ENCODE measurements around the gene SLC38A9. TPM values are rescaled to one million over a fixed set of nuclear protein-coding genes. Genes with fewer than 3 reads are reported as not detected.

The SLC38A9 gene
- total RNA-seq, 1 experiment from 2014 or later = 22.1 TPM

DNA sequence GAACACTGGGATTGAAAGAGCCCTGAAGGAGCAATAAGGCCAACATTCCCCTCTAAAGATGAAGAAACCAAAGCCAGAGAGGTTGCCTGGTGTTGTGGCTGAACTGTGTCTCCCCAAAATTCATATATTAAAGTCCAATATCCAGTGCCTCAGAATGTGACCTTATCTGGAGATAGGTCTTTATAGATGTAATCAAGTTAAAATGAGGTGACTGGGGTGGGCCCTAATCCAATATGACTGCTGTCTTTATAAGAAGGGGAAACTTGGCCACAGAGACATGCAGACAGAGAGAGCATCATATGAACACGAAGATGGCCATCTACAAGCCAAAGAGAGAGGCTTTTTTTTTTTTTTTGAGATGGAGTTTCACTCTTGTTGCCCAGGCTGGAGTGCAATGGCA is 110.5 kb downstream of the SLC38A9 start:
- Histone ChIP-seq H3K27me3 (ENCODE audit: control insufficient read depth, insufficient read depth, low read length) (no peaks in the 10 kb centered on the region), H3K36me3 (replicated peaks; ENCODE audit: control insufficient read depth, insufficient read depth, low read length) (no peaks in the 10 kb centered on the region), H3K4me3 (ENCODE audit: insufficient read depth, low read depth, low read length) (no peak overlapping the region)
- no peak for DNase-seq

DNA sequence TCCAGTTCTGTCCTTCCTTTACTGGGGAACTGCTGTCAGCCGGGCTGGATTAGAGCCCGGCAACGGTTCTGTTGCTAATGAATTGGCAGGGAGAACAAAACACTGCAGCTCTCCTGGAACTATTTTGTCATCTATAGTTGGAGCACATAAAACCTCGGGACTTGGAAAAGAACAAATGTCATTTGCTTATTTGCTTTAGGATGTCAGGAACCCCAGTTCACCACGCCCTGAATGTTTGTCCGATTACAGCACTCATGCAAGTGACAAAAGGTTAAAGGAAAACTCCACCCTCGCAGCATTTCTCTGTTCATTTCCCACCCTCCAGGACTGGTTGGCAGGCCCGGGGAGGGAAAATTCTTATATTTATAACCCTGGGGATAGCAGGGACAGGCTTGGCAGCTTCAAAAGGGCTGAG is 110.9 kb downstream of the SLC38A9 start:
- no peaks in the 10 kb centered on the region for H3K36me3 ChIP-seq (replicated peaks; ENCODE audit: control insufficient read depth, insufficient read depth, low read length)
- no peaks in the 10 kb centered on the region for H3K27me3 ChIP-seq (ENCODE audit: control insufficient read depth, insufficient read depth, low read length)
- no peak overlapping the region for H3K4me3 ChIP-seq (ENCODE audit: insufficient read depth, low read depth, low read length)
- no peak for DNase-seq

DNA sequence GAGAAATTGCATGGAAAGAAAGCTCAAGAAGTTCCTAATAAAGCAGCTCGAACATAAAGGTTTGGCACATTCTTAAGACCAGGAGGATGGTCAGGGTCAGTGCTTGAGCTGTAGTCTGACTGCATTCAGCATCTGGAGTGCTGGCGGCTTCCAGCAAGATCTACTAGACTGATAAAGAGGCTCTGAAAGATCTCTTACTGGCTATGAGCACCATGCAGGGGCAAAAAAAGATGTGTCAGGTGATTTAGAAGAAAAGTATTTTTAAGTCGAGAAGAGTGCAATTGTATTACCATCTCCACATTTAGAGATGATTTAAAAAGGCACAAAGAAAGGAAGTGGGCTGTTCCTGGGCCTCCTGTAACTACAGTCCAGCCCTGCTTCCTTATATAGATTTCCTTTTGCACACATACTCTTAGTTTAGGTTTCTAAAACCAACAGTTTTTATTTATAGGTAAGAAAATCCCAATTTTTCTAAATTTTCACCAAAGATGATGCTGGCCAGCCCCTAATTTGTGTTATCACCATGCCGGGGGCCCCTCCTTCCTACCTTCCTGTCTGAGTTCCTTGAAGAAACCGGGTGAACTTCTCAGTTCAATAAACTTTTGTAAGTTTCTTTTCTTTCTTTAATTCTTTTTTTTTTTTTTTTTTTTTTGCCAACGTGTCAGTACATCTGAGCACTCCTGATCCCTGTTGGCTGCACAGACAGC is 111.5 kb downstream of the SLC38A9 start:
- H3K36me3 ChIP-seq (replicated peaks; ENCODE audit: control insufficient read depth, insufficient read depth, low read length) = no peaks in the 10 kb centered on the region
- no peak overlapping the region for H3K4me3 ChIP-seq (ENCODE audit: insufficient read depth, low read depth, low read length)
- DNase-seq = no peak
- H3K27me3 ChIP-seq (ENCODE audit: control insufficient read depth, insufficient read depth, low read length) = no peaks in the 10 kb centered on the region

DNA sequence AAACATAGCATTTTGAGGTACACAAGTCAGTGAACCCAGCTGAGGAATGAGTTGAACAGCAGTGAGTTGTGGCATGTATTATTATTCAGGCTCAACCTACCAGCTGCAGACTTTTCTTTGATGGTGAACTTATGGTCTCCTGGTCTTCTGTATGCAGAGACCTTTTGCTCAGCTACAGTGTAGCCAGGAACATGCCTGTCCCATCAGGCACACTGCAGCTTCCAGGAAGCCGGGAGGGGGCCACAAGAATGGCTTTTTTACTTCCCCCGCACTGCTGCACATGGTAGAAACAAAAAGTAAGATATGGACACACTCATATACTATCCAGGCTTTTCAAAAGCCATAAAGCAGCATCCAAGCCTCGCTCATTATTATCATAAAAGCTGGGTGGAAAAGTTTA is 112.0 kb downstream of the SLC38A9 start:
- H3K36me3 ChIP-seq (replicated peaks; ENCODE audit: control insufficient read depth, insufficient read depth, low read length) = no peaks in the 10 kb centered on the region
- no peaks in the 10 kb centered on the region for H3K27me3 ChIP-seq (ENCODE audit: control insufficient read depth, insufficient read depth, low read length)
- H3K4me3 ChIP-seq (ENCODE audit: insufficient read depth, low read depth, low read length) = no peak overlapping the region
- DNase-seq = no peak

- DNase-seq = no peak
- no peak overlapping the region for H3K4me3 ChIP-seq (ENCODE audit: insufficient read depth, low read depth, low read length)
- H3K36me3 ChIP-seq (replicated peaks; ENCODE audit: control insufficient read depth, insufficient read depth, low read length) = no peaks in the 10 kb centered on the region
- H3K27me3 ChIP-seq (ENCODE audit: control insufficient read depth, insufficient read depth, low read length) = no peaks in the 10 kb centered on the region
Measured at GRCh38 chr5:55599148-55600050, 112.7 kb downstream of the SLC38A9 start.

- H3K27me3 ChIP-seq (ENCODE audit: control insufficient read depth, insufficient read depth, low read length) = no peaks in the 10 kb centered on the region
- no peaks in the 10 kb centered on the region for H3K36me3 ChIP-seq (replicated peaks; ENCODE audit: control insufficient read depth, insufficient read depth, low read length)
- DNase-seq = no peak
- no peak overlapping the region for H3K4me3 ChIP-seq (ENCODE audit: insufficient read depth, low read depth, low read length)
Measured at GRCh38 chr5:55597014-55597981, 114.8 kb downstream of the SLC38A9 start.

- no peak overlapping the region for H3K4me3 ChIP-seq (ENCODE audit: insufficient read depth, low read depth, low read length)
- no peaks in the 10 kb centered on the region for H3K36me3 ChIP-seq (replicated peaks; ENCODE audit: control insufficient read depth, insufficient read depth, low read length)
- no peak for DNase-seq
- no peaks in the 10 kb centered on the region; the same call in 1 of the 2 replicates for H3K27me3 ChIP-seq (ENCODE audit: control insufficient read depth, insufficient read depth, low read length)
Measured at GRCh38 chr5:55594671-55595070, 117.5 kb downstream of the SLC38A9 start.

- no peaks in the 10 kb centered on the region for H3K36me3 ChIP-seq (replicated peaks; ENCODE audit: control insufficient read depth, insufficient read depth, low read length)
- no peak overlapping the region for H3K4me3 ChIP-seq (ENCODE audit: insufficient read depth, low read depth, low read length)
- no peak for DNase-seq
Measured at GRCh38 chr5:55593115-55593472, 119.0 kb downstream of the SLC38A9 start.

GRCh38 chr5:55592388-55593114 is 119.6 kb downstream of the SLC38A9 start:
- Histone ChIP-seq H3K36me3 (replicated peaks; ENCODE audit: control insufficient read depth, insufficient read depth, low read length) (no peaks in the 10 kb centered on the region), H3K27me3 (ENCODE audit: control insufficient read depth, insufficient read depth, low read length) (no peaks in the 10 kb centered on the region; the same call in 1 of the 2 replicates), H3K4me3 (ENCODE audit: insufficient read depth, low read depth, low read length) (no peak overlapping the region)
- no peak for DNase-seq

More at GRCh38 chr5:55593115-55593472, 119.0 kb downstream of the SLC38A9 start:
- H3K27me3 ChIP-seq (ENCODE audit: control insufficient read depth, insufficient read depth, low read length) = no peaks in the 10 kb centered on the region; the same call in 1 of the 2 replicates

- Histone ChIP-seq H3K27me3 (ENCODE audit: control insufficient read depth, insufficient read depth, low read length) (no peaks in the 10 kb centered on the region; the same call in 1 of the 2 replicates), H3K4me3 (ENCODE audit: insufficient read depth, low read depth, low read length) (no peak overlapping the region), H3K36me3 (replicated peaks; ENCODE audit: control insufficient read depth, insufficient read depth, low read length) (no peaks in the 10 kb centered on the region)
- DNase-seq = no peak
Measured at GRCh38 chr5:55591686-55592085, 120.4 kb downstream of the SLC38A9 start.

GRCh38 chr5:55585206-55585610 is 126.9 kb downstream of the SLC38A9 start:
- H3K4me3 ChIP-seq (ENCODE audit: insufficient read depth, low read depth, low read length) = no peak overlapping the region
- no peaks in the 10 kb centered on the region for H3K36me3 ChIP-seq (replicated peaks; ENCODE audit: control insufficient read depth, insufficient read depth, low read length)
- no peaks in the 10 kb centered on the region for H3K27me3 ChIP-seq (ENCODE audit: control insufficient read depth, insufficient read depth, low read length)
- DNase-seq = no peak

DNA sequence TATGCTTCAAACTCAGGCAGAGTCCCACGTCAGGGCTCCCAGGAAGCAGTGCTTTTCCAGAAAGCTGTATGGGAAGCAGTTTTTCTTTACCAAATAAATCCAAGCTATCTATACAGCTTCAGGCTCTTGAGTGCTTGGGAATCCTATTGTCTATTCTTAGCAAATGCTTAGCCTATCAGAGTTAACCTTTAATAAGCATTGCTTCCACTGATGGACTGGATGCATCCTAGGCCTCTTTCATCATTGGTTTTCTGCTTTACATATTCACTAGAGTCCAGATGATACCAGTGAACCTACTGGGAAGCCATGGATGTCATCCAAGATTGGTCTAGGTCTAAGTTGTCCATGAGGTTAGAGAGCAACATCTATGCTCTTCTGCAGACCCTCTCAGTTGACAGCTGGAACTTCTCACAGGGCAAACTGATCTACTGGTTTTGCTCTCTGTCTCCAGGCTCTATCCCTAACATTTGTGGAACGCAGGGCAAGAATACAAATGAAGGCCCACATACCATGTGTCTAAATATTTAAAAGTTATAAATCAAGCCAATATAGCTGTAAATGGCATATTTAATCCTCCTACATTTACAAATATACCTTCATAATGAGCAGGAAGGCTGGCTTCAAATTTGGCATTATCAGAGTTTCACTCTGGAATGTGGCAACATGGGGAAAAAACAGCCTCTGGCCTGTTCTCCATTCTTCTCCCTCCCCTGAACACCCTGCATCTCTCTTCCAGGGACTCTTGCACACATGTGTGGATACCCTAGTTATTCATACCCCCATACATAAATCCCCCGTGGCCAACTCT is 127.5 kb downstream of the SLC38A9 start:
- Histone ChIP-seq H3K27me3 (ENCODE audit: control insufficient read depth, insufficient read depth, low read length) (no peaks in the 10 kb centered on the region), H3K36me3 (replicated peaks; ENCODE audit: control insufficient read depth, insufficient read depth, low read length) (no peaks in the 10 kb centered on the region), H3K4me3 (ENCODE audit: insufficient read depth, low read depth, low read length) (no peak overlapping the region)
- DNase-seq = no peak

DNA sequence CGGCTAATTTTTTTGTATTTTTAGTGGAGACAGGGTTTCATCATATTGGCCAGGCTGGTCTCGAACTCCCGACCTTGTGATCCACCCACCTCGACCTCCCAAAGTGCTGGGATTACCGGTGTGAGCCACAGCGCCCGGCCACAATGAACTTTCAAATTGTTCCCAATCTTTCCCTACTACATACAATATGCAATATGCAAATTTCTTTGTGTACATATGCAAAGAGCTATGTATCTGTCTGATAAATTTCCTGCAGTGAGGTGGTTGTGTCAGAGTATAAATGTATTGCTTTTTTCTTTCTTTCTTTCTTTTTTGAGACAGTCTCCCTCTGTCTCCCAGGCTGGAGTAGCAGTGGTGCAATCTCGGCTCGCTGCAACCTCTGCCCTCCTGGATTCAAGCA is 128.5 kb downstream of the SLC38A9 start:
- no peak for DNase-seq
- no peaks in the 10 kb centered on the region for H3K27me3 ChIP-seq (ENCODE audit: control insufficient read depth, insufficient read depth, low read length)
- no peak overlapping the region for H3K4me3 ChIP-seq (ENCODE audit: insufficient read depth, low read depth, low read length)
- no peaks in the 10 kb centered on the region for H3K36me3 ChIP-seq (replicated peaks; ENCODE audit: control insufficient read depth, insufficient read depth, low read length)
